ENCODE measurements around the gene TTYH2. TPM values are rescaled to one million over a fixed set of nuclear protein-coding genes. Genes with fewer than 3 reads are reported as not detected.
A peak's percentile ranks its signal among the peaks of the same experiment; 100 is the strongest.

TTYH2 gene
- total and polyA plus RNA-seq, 2 of the 4 experiments (the other 2 are of a cell fraction) = 2.3 to 6.8 TPM

- Histone ChIP-seq H3K4me3 (ENCODE audit: insufficient read depth, low read depth, low read length) (no peak overlapping the region), H3K4ac (ENCODE audit: low read depth, low read length) (no peak overlapping the region), H2BK5ac (ENCODE audit: low read depth, low read length, poor library complexity, severe bottlenecking) (no peak overlapping the region), H3K56ac (ENCODE audit: extremely low read depth, insufficient read depth, low read length) (no peak overlapping the region), H3K18ac (ENCODE audit: low read depth, low read length) (no peak overlapping the region), H3K27me3 (ENCODE audit: control insufficient read depth, insufficient read depth, low read length) (peaks cover 13% of the 10 kb centered on the region; the same call in 1 of the 2 replicates), H2BK20ac (ENCODE audit: low read depth, low read length) (no peak overlapping the region), H4K20me1 (ENCODE audit: insufficient read depth, low read length) (no peaks in the 10 kb centered on the region), H4K5ac (ENCODE audit: low read depth, low read length) (no peak overlapping the region), H3K9me1 (ENCODE audit: insufficient read depth, low read length) (no peaks in the 10 kb centered on the region), H3K79me1 (ENCODE audit: low read depth in 1 of 2, low read length in 2 of 2) (no peaks in the 10 kb centered on the region), H2BK15ac (ENCODE audit: low read depth, low read length) (no peak overlapping the region), H3K9ac (ENCODE audit: low read depth, low read length) (no peak overlapping the region), H3K27ac (ENCODE audit: insufficient read depth, low read length) (no peak overlapping the region), H3K23ac (ENCODE audit: low read depth, low read length) (no peak overlapping the region), H3K36me3 (ENCODE audit: control insufficient read depth, insufficient read depth, low read length) (no peaks in the 10 kb centered on the region), H3K4me1 (ENCODE audit: control insufficient read depth, insufficient read depth, low read length) (no peaks in the 10 kb centered on the region), H2AK5ac (ENCODE audit: low read depth, low read length) (no peak overlapping the region), H4K8ac (ENCODE audit: low read depth in 2 of 2, low read length in 2 of 2) (no peak overlapping the region), H3K14ac (replicated peaks; ENCODE audit: low read depth, low read length) (no peak overlapping the region), H2AFZ (replicated peaks; ENCODE audit: low read length, poor library complexity) (no peak overlapping the region), H2AK9ac (replicated peaks; ENCODE audit: low read depth, low read length, poor library complexity) (no peak overlapping the region), H3K4me2 (ENCODE audit: low read depth, low read length) (no peak overlapping the region), H3K9me3 (ENCODE audit: control insufficient read depth, insufficient read depth, low read length) (no peaks in the 10 kb centered on the region), H4K91ac (ENCODE audit: insufficient read depth, low read depth, low read length) (no peak overlapping the region), H2BK120ac (ENCODE audit: low read depth, low read length) (no peak overlapping the region)
- DNase-seq (no peak), ATAC-seq (ENCODE audit: low read depth) (peak; percentile 84)
- dilution Hi-C loops (cut with HindIII; ENCODE audit: low sequenced_read_pairs, unreplicated experiment) (no loop called here), intact Hi-C loops (cut with micrococcal nuclease) (no loop called here), in situ Hi-C loops (cut with MboI; ENCODE audit: low sequenced_read_pairs) (loop anchor here (25.0 kb wide), 1 partner anchor 929 kb away; the partner anchor contains the start of gene CPSF4L)
- POLR2A ChIA-PET (ENCODE audit: unreplicated experiment) = no interaction called here
- TF ChIP-seq CHD1 (IDR thresholded peaks at IDR 0.05; ENCODE audit: low read depth, low read length) (no peak), USF2 (IDR thresholded peaks at IDR 0.05; ENCODE audit: low read depth, low read length) (no peak), SMC3 (IDR thresholded peaks at IDR 0.05; ENCODE audit: low read depth, low read length) (no peak), ELK1 (IDR thresholded peaks at IDR 0.05; ENCODE audit: borderline replicate concordance, low read depth, low read length) (no peak), CEBPB (IDR thresholded peaks at IDR 0.05; ENCODE audit: low read depth, low read length) (no peak), RAD21 (IDR thresholded peaks at IDR 0.05; ENCODE audit: low read length) (no peak)
- WGBS, 2 experiments (ENCODE audit: extremely low coverage in 2 of 2, insufficient read length in 1 of 2) = 53% methylated on average over 2 of the region's 6 CpGs; no CpG with 5 or more reads in 1 of the 2 experiments
- no TSS peak for BruUV-seq (replicated peaks)
- CTCF ChIA-PET = interaction anchor here (1.2 to 1.4 kb wide), 2 partner anchors 9 to 12 kb away, joined by 5 read pairs; partner anchors contain the start of gene RPL38
Measured at GRCh38 chr17:74190807-74191406, 22.5 kb upstream of the TTYH2 start.
